K562 (cell line): ENCODE measurements around the gene ABHD12. TPM values are rescaled to one million over a fixed set of nuclear protein-coding genes. Genes with fewer than 3 reads are reported as not detected.

ENCODE experiments used
- KDM4B ChIP-seq, 2 experiments: fragments of 450-650 bp in 1 of 2; sonication (generic) in 1 of 2; IDR thresholded peaks; 2 replicates each; pipeline ENCODE4 v1.6.1; 2016 to 2017; ENCODE audit warnings: borderline replicate concordance in 2 of 2, antibody characterized with exemption in 1 of 2, low read depth in 1 of 2, mild to moderate bottlenecking in 1 of 2
- MIER1 ChIP-seq: fragments of 450-650 bp; IDR thresholded peaks from 2 replicates; pipeline ENCODE4 v1.6.1; 2016; ENCODE audit warnings: antibody characterized with exemption, mild to moderate bottlenecking, low read depth
- PCBP1 ChIP-seq: fragments of 200-400 bp; formaldehyde crosslinking; IDR thresholded peaks from 2 replicates; pipeline ENCODE4 v1.6.1; 2018; ENCODE audit warnings: mild to moderate bottlenecking, low read depth, low read length; ENCODE audit not compliant: poor library complexity, severe bottlenecking
- RAD21 ChIP-seq, 2 experiments: fragments of 250-450 bp in 1 of 2; fragments of 450-650 bp in 1 of 2; sonication (Bioruptor Pico) in 1 of 2; formaldehyde crosslinking in 1 of 2; IDR thresholded peaks in 1 of 2; conservative IDR thresholded peaks in 1 of 2; 2 replicates each; pipeline versions ENCODE4 v1.4.0 to v1.8.0; 2020 to 2022; ENCODE audit warnings: mild to moderate bottlenecking in 2 of 2, moderate library complexity in 1 of 2
- TCF3 ChIP-seq: sonication (generic); formaldehyde crosslinking; IDR thresholded peaks from 2 replicates; pipeline ENCODE4 v1.4.0; 2020; ENCODE audit warnings: mild to moderate bottlenecking, missing genetic modification reagents
- ZNF324 ChIP-seq: fragments of 250-450 bp; sonication (Bioruptor Pico); IDR thresholded peaks from 2 replicates; pipeline ENCODE4 v1.4.0; 2020; ENCODE audit warnings: mild to moderate bottlenecking
- ZNF717 ChIP-seq: fragments of 250-450 bp; sonication (Bioruptor Pico); IDR thresholded peaks from 2 replicates; pipeline ENCODE4 v1.5.0; 2021
- ZNF764 ChIP-seq: fragments of 250-450 bp; sonication (Bioruptor Pico); IDR thresholded peaks from 2 replicates; pipeline ENCODE4 v1.4.0; 2020; ENCODE audit warnings: low read depth, mild to moderate bottlenecking, moderate library complexity
- polyA plus RNA-seq, 8 experiments: library from polyadenylated mRNA; depleted of rRNA in 4 of 8; stranded (reverse) in 5 of 8; unstranded in 3 of 8; fragments of >200 nt; fragmentation: Nextera tagmentation in 2 of 8; fragmentation: Illumina TruSeq in 1 of 8; extraction: Ambion mirVana in 2 of 8; extraction: Trizol in 1 of 8; gene quantifications; 2 replicates each; pipeline versions ENCODE4 v1.2.1 to v1.2.3, GENCODE V29; 2011 to 2014; ENCODE audit warnings: inconsistent platforms in 1 of 8, missing spikeins in 1 of 8
- total RNA-seq, 7 experiments: library from RNA; depleted of rRNA in 6 of 7; stranded (reverse); fragments of >200 nt in 6 of 7; fragmentation: Illumina TruSeq in 2 of 7; extraction: Trizol in 2 of 7; gene quantifications; 2 replicates each; pipeline versions ENCODE4 v1.2.1 to v1.2.3, GENCODE V29; 2011 to 2021; ENCODE audit warnings: low replicate concordance in 1 of 7
- TF ChIP-seq, protein P1 (sequence below), 2 experiments: fragments of 450-650 bp; IDR thresholded peaks; 2 replicates each; pipeline ENCODE4 v1.6.1; 2016; ENCODE audit warnings: mild to moderate bottlenecking in 2 of 2, borderline replicate concordance in 1 of 2, low read depth in 1 of 2, moderate library complexity in 1 of 2
- TF ChIP-seq, protein P2 (sequence below), 2 experiments: fragments of 200-800 bp in 1 of 2; sonication (Bioruptor generic) in 1 of 2; sonication (generic) in 1 of 2; formaldehyde crosslinking in 1 of 2; IDR thresholded peaks in 1 of 2; conservative IDR thresholded peaks in 1 of 2; 2 replicates each; pipeline versions ENCODE4 v1.5.0 to v1.6.1; 2016 to 2020; ENCODE audit warnings: missing compliant biosample characterization in 1 of 2, missing genetic modification characterization in 1 of 2, missing genetic modification reagents in 1 of 2
- TF ChIP-seq, protein P3 (sequence below): sonication (generic); formaldehyde crosslinking; IDR thresholded peaks from 2 replicates; pipeline ENCODE4 v1.9.0; 2022; ENCODE audit warnings: mild to moderate bottlenecking, missing genetic modification reagents
- TF ChIP-seq, protein P4 (sequence below): fragments of 450-650 bp; IDR thresholded peaks from one replicate; pipeline ENCODE4 v1.6.1; 2018; ENCODE audit warnings: mild to moderate bottlenecking, moderate library complexity; ENCODE audit not compliant: partially characterized antibody

Gene ABHD12
- total and polyA plus RNA-seq, 9 of the 15 experiments (the other 6 are each of a cell fraction or from before 2014, with no cell fraction given), result 0.65 to 15.6 (median 9.1) TPM

DNA sequence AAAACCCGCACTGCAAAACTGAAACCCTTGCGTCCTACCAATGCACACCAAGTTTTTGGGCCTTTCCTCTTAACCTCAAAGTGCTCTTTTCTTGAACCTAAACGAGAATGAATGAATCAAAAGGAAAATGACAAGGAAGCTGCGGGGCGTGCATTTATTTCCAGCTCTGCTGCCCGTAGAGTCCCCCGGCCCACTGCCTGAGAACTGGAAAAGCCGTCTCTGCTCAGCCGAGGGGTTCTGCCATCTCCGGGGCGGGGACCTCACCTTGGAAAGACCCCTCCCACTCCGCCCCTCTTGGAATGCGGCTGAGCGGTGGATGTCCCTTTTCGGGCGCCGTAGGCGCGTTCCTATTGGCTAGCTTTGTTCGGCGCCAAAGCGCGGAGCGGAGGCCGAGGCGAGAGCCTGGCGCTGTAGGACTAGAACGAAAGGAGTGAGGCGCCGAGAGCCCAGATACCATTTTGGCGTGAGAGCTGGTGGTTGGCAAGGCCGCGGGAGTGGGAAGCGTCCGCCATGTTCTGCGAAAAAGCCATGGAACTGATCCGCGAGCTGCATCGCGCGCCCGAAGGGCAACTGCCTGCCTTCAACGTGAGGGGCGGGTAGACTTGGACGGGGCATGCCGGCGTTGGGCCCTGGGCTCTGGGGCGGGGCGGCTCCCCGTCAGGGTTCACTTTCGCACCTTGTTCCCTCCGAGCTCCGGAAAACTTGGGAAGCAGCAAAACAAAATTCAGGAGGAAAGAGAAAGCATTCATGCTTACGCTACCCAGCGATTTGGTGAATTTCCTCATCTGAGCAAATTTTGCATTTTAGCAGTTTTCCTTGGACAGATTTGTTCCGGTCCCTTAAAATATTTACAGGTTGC, 16.9 kb upstream of the ABHD12 start, which contains the start of gene GINS1 (continued):
- TF ChIP-seq MIER1 (no peak), KDM4B (IDR thresholded peaks at IDR 0.05; ENCODE audit: borderline replicate concordance in 2 of 2, low read depth in 1 of 2) (no peak), ZNF324 (CRISPR knock-in tag) (no peak), RAD21 (CRISPR knock-in tag; conservative IDR thresholded peaks at IDR 0.05 in 1 of 2, IDR thresholded peaks at IDR 0.05 in 1 of 2) (no peak), ZNF717 (CRISPR knock-in tag) (no peak), PCBP1 (no peak), ZNF764 (CRISPR knock-in tag) (no peak), TCF3 (no peak)
- TF ChIP-seq, protein P1, sequence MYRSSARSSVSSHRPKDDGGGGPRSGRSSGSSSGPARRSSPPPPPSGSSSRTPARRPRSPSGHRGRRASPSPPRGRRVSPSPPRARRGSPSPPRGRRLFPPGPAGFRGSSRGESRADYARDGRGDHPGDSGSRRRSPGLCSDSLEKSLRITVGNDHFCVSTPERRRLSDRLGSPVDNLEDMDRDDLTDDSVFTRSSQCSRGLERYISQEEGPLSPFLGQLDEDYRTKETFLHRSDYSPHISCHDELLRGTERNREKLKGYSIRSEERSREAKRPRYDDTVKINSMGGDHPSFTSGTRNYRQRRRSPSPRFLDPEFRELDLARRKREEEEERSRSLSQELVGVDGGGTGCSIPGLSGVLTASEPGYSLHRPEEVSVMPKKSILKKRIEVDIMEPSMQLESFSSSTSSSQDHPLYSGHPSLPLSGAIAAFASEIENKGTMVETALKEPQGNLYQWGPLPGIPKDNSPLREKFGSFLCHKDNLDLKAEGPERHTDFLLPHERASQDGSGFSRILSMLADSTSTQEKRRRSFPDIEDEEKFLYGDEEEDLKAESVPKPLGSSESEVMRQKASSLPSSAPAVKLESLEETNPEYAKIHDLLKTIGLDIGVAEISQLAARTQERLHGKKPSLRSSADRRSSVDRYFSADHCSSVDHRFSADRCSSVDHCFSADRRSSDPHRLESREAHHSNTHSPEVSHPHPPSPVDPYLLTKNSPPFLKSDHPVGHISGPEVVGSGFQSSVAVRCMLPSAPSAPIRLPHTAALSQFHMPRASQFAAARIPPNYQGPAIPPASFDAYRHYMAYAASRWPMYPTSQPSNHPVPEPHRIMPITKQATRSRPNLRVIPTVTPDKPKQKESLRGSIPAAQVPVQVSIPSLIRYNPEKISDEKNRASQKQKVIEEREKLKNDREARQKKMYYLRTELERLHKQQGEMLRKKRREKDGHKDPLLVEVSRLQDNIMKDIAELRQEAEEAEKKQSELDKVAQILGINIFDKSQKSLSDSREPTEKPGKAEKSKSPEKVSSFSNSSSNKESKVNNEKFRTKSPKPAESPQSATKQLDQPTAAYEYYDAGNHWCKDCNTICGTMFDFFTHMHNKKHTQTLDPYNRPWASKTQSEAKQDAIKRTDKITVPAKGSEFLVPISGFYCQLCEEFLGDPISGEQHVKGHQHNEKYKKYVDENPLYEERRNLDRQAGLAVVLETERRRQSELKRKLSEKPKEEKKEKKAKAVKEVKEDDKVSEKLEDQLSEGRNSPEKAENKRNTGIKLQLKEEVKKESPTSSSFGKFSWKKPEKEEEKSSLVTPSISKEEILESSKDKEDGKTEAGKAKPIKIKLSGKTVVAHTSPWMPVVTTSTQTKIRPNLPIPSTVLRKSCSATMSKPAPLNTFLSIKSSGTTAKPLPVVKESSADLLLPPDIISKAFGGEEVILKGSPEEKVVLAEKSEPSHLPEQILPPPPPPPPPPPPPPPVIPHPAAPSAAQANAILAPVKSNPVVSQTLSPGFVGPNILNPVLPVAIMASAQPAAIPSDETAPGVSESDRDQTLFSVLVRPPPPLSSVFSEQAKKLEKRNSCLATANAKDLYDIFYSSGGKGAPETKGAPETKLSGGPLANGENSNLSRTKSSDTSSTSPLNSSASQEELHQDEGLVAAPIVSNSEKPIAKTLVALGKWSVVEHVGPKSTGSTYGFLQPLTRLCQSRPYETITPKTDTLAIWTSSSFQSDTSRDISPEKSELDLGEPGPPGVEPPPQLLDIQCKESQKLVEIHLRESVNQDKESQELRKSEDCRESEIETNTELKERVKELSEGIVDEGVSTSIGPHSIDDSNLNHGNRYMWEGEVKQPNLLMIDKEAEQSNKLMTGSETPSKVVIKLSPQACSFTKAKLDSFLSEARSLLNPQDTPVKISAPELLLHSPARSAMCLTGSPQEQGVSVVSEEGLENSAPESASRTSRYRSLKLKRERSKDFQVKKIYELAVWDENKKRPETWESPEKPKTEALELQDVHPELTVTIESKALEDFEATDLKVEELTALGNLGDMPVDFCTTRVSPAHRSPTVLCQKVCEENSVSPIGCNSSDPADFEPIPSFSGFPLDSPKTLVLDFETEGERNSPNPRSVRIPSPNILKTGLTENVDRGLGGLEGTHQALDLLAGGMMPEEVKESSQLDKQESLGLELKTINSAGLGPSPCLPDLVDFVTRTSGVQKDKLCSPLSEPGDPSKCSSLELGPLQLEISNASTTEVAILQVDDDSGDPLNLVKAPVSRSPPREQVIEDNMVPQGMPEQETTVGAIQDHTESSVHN (IDR thresholded peaks at IDR 0.05; ENCODE audit: borderline replicate concordance in 1 of 2, low read depth in 1 of 2), result no peak
- TF ChIP-seq, protein P2, sequence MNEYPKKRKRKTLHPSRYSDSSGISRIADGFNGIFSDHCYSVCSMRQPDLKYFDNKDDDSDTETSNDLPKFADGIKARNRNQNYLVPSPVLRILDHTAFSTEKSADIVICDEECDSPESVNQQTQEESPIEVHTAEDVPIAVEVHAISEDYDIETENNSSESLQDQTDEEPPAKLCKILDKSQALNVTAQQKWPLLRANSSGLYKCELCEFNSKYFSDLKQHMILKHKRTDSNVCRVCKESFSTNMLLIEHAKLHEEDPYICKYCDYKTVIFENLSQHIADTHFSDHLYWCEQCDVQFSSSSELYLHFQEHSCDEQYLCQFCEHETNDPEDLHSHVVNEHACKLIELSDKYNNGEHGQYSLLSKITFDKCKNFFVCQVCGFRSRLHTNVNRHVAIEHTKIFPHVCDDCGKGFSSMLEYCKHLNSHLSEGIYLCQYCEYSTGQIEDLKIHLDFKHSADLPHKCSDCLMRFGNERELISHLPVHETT (CRISPR knock-in tag; conservative IDR thresholded peaks at IDR 0.05 in 1 of 2, IDR thresholded peaks at IDR 0.05 in 1 of 2), result no peak
- TF ChIP-seq, protein P3, sequence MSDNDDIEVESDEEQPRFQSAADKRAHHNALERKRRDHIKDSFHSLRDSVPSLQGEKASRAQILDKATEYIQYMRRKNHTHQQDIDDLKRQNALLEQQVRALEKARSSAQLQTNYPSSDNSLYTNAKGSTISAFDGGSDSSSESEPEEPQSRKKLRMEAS (CRISPR knock-in tag), result peak; percentile 18; the same call in 1 of the 2 replicates
- TF ChIP-seq, protein P4, sequence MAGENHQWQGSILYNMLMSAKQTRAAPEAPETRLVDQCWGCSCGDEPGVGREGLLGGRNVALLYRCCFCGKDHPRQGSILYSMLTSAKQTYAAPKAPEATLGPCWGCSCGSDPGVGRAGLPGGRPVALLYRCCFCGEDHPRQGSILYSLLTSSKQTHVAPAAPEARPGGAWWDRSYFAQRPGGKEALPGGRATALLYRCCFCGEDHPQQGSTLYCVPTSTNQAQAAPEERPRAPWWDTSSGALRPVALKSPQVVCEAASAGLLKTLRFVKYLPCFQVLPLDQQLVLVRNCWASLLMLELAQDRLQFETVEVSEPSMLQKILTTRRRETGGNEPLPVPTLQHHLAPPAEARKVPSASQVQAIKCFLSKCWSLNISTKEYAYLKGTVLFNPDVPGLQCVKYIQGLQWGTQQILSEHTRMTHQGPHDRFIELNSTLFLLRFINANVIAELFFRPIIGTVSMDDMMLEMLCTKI, result no peak
